GM12874 (cell line): ENCODE data around the gene DSCAM.

Experiments
- TF ChIP-seq, protein P1 (sequence below): IDR thresholded peaks from 2 replicates; pipeline ENCODE4 v1.5.1; 2011; ENCODE audit warnings: low read depth, mild to moderate bottlenecking, control low read depth, low read length, moderate library complexity; ENCODE audit not compliant: insufficient read depth

The DSCAM gene

GRCh38 chr21:40819071-40819900 lies 27.7 kb downstream of the DSCAM start:
- TF ChIP-seq, protein P1, sequence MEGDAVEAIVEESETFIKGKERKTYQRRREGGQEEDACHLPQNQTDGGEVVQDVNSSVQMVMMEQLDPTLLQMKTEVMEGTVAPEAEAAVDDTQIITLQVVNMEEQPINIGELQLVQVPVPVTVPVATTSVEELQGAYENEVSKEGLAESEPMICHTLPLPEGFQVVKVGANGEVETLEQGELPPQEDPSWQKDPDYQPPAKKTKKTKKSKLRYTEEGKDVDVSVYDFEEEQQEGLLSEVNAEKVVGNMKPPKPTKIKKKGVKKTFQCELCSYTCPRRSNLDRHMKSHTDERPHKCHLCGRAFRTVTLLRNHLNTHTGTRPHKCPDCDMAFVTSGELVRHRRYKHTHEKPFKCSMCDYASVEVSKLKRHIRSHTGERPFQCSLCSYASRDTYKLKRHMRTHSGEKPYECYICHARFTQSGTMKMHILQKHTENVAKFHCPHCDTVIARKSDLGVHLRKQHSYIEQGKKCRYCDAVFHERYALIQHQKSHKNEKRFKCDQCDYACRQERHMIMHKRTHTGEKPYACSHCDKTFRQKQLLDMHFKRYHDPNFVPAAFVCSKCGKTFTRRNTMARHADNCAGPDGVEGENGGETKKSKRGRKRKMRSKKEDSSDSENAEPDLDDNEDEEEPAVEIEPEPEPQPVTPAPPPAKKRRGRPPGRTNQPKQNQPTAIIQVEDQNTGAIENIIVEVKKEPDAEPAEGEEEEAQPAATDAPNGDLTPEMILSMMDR = no peak

GRCh38 chr21:40813918-40814317 lies 33.0 kb downstream of the DSCAM start:
- TF ChIP-seq, protein P1 = no peak

GRCh38 chr21:40809673-40810197 lies 37.2 kb downstream of the DSCAM start:
- TF ChIP-seq, protein P1 = no peak

GRCh38 chr21:40803101-40803500 lies 43.9 kb downstream of the DSCAM start:
- TF ChIP-seq, protein P1 = no peak

DNA sequence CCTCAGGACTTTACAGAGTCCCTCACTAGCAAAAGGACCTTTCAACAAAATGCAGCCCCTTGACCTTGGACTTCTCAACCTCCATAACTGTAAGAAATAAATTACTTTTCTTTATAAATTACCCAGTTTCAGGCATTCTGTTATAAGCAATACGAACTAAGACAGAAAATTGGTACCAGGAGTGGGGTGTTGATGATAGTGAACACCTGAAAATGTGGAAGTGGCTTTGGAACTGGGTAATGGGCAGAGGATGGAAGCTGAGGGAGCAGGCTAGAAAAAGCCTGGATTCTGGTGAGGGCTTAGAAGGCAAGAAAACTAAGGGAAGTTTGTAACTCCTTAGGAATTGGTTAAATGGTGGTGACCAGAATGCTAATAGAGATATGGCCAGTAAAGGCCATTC lies 46.8 kb downstream of the DSCAM start:
- TF ChIP-seq, protein P1 = no peak

DNA sequence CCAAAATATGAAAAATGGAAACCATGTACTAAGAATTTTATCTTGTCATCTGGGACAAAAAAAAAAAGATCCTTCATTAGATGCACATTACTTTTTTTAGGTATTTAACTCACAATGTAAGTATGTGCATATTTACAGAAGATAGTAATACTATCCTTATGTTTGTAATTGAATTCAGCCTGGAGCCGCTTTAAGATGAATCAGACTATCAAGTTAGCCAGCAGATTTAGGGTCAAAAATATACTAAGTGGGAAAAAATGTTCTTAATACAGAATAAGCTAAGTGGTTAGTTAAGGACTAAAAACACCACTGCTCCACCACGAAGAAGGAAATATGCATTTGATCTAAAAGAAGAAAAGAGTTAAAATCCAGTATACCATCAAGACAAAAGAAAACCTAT lies 49.1 kb downstream of the DSCAM start:
- TF ChIP-seq, protein P1 = no peak

DNA sequence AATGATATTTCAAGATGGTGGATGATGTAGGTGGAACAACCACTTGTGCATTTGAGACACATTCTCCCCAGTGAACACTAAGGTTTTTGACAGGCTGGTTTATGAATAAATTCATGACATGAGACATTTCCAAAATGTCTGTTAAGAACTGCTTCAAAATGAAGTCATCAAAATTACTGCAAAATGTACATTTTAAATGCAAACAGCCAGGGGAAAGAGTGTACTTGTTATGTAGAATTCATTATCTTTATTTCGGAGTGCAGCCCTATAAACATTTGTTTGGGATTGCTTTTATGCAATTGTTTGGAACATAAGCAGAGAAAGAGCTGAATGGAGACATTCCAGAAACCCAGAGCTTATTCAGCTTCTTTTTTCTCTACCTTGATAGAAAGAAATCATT lies 49.5 kb downstream of the DSCAM start:
- TF ChIP-seq, protein P1 = no peak
